ENCODE measurements around the gene EFHD2.

The EFHD2 gene

GRCh38 chr1:15411593-15412137 is 2.0 kb downstream of the EFHD2 start:
- Histone ChIP-seq H4K5ac (ENCODE audit: low read length) (no peak overlapping the region), H4K8ac (ENCODE audit: low read depth, low read length) (no peak overlapping the region), H3K79me1 (ENCODE audit: low read length) (peaks cover 5% of the 10 kb centered on the region), H2AK5ac (ENCODE audit: low read length) (peak overlapping the region; percentile 79), H2BK15ac (replicated peaks; ENCODE audit: low read depth) (no peak overlapping the region), H2BK5ac (ENCODE audit: low read length) (no peak overlapping the region), H3K9ac (ENCODE audit: low read length) (peak overlapping the region; percentile 39), H3K23ac (ENCODE audit: low read length) (no peak overlapping the region), H3K18ac (ENCODE audit: low read length) (no peak overlapping the region), H3K4me2 (ENCODE audit: low read length) (no peak overlapping the region), H2BK120ac (ENCODE audit: low read depth, low read length) (no peak overlapping the region), H3K27ac (ENCODE audit: low read depth, low read length) (peak overlapping the region; percentile 61), H3K27me3 (ENCODE audit: insufficient read depth, low read length, poor library complexity) (peaks cover 2% of the 10 kb centered on the region), H3K56ac (ENCODE audit: low read length) (peak overlapping the region; percentile 91), H3K4me1 (ENCODE audit: control insufficient read depth, low read depth, low read length) (peaks cover 14% of the 10 kb centered on the region), H3K79me2 (ENCODE audit: control insufficient read depth, insufficient read depth, low read length) (no peaks in the 10 kb centered on the region), H3K36me3 (ENCODE audit: control insufficient read depth, insufficient read depth, low read length) (no peaks in the 10 kb centered on the region), H3K4me3 (ENCODE audit: low read length) (no peak overlapping the region), H3K4ac (ENCODE audit: low read depth, low read length) (no peak overlapping the region)
- no CpG with 5 or more reads among the region's 12 CpGs for WGBS (ENCODE audit: extremely low coverage, insufficient coverage, low lambda C conversion rate)
- no peak for DNase-seq

GRCh38 chr1:15412175-15412800 is 2.6 kb downstream of the EFHD2 start:
- Histone ChIP-seq H2BK120ac (ENCODE audit: low read depth, low read length) (no peak overlapping the region), H3K79me2 (ENCODE audit: control insufficient read depth, insufficient read depth, low read length) (no peaks in the 10 kb centered on the region), H3K18ac (ENCODE audit: low read length) (peak overlapping the region; percentile 29), H3K23ac (ENCODE audit: low read length) (no peak overlapping the region), H4K8ac (ENCODE audit: low read depth, low read length) (no peak overlapping the region), H3K9ac (ENCODE audit: low read length) (peak overlapping the region; percentile 39), H3K79me1 (ENCODE audit: low read length) (peaks cover 5% of the 10 kb centered on the region), H2BK5ac (ENCODE audit: low read length) (no peak overlapping the region), H3K4me3 (ENCODE audit: low read length) (no peak overlapping the region), H3K4ac (ENCODE audit: low read depth, low read length) (no peak overlapping the region), H3K27ac (ENCODE audit: low read depth, low read length) (peak overlapping the region; percentile 61), H3K36me3 (ENCODE audit: control insufficient read depth, insufficient read depth, low read length) (no peaks in the 10 kb centered on the region), H2BK15ac (replicated peaks; ENCODE audit: low read depth) (no peak overlapping the region), H3K27me3 (ENCODE audit: insufficient read depth, low read length, poor library complexity) (peaks cover 2% of the 10 kb centered on the region), H3K4me1 (ENCODE audit: control insufficient read depth, low read depth, low read length) (peaks cover 14% of the 10 kb centered on the region), H3K56ac (ENCODE audit: low read length) (peak overlapping the region; percentile 71), H2AK5ac (ENCODE audit: low read length) (no peak overlapping the region), H4K5ac (ENCODE audit: low read length) (no peak overlapping the region), H3K4me2 (ENCODE audit: low read length) (no peak overlapping the region)
- peak; percentile 90 for DNase-seq
- no CpG with 5 or more reads among the region's 16 CpGs for WGBS (ENCODE audit: extremely low coverage, insufficient coverage, low lambda C conversion rate)

- H3K4me3 ChIP-seq (ENCODE audit: low read length) = no peak overlapping the region
- H2BK5ac ChIP-seq (ENCODE audit: low read length) = no peak overlapping the region
- no peak overlapping the region for H2BK15ac ChIP-seq (replicated peaks; ENCODE audit: low read depth)
- no peak overlapping the region for H3K4me2 ChIP-seq (ENCODE audit: low read length)
- no peaks in the 10 kb centered on the region for H3K79me2 ChIP-seq (ENCODE audit: control insufficient read depth, insufficient read depth, low read length)
- no peak overlapping the region for H2AK5ac ChIP-seq (ENCODE audit: low read length)
- peaks cover 5% of the 10 kb centered on the region for H3K79me1 ChIP-seq (ENCODE audit: low read length)
- peaks cover 16% of the 10 kb centered on the region for H3K4me1 ChIP-seq (ENCODE audit: control insufficient read depth, low read depth, low read length)
- no peak overlapping the region for H3K27ac ChIP-seq (ENCODE audit: low read depth, low read length)
- peak overlapping the region; percentile 11 for H3K56ac ChIP-seq (ENCODE audit: low read length)
- H3K36me3 ChIP-seq (ENCODE audit: control insufficient read depth, insufficient read depth, low read length) = no peaks in the 10 kb centered on the region
- H4K8ac ChIP-seq (ENCODE audit: low read depth, low read length) = no peak overlapping the region
- DNase-seq = no peak
- no peak overlapping the region for H2BK120ac ChIP-seq (ENCODE audit: low read depth, low read length)
- no peak overlapping the region for H3K18ac ChIP-seq (ENCODE audit: low read length)
- H3K4ac ChIP-seq (ENCODE audit: low read depth, low read length) = no peak overlapping the region
- no CpG with 5 or more reads among the region's 11 CpGs for WGBS (ENCODE audit: extremely low coverage, insufficient coverage, low lambda C conversion rate)
- peaks cover 2% of the 10 kb centered on the region for H3K27me3 ChIP-seq (ENCODE audit: insufficient read depth, low read length, poor library complexity)
- peak overlapping the region; percentile 80 for H3K23ac ChIP-seq (ENCODE audit: low read length)
- peak overlapping the region; percentile 9 for H3K9ac ChIP-seq (ENCODE audit: low read length)
- no peak overlapping the region for H4K5ac ChIP-seq (ENCODE audit: low read length)
Observed at GRCh38 chr1:15412843-15413242, 3.2 kb downstream of the EFHD2 start.

- no CpG with 5 or more reads among the region's 20 CpGs for WGBS (ENCODE audit: extremely low coverage, insufficient coverage, low lambda C conversion rate)
- no peak overlapping the region for H2BK120ac ChIP-seq (ENCODE audit: low read depth, low read length)
- H4K5ac ChIP-seq (ENCODE audit: low read length) = no peak overlapping the region
- H3K27ac ChIP-seq (ENCODE audit: low read depth, low read length) = no peak overlapping the region
- peaks cover 2% of the 10 kb centered on the region for H3K27me3 ChIP-seq (ENCODE audit: insufficient read depth, low read length, poor library complexity)
- H2BK15ac ChIP-seq (replicated peaks; ENCODE audit: low read depth) = no peak overlapping the region
- peaks cover 16% of the 10 kb centered on the region for H3K4me1 ChIP-seq (ENCODE audit: control insufficient read depth, low read depth, low read length)
- no peak overlapping the region for H3K23ac ChIP-seq (ENCODE audit: low read length)
- no peak overlapping the region for H3K4ac ChIP-seq (ENCODE audit: low read depth, low read length)
- no peak overlapping the region for H4K8ac ChIP-seq (ENCODE audit: low read depth, low read length)
- no peak overlapping the region for H2AK5ac ChIP-seq (ENCODE audit: low read length)
- H3K79me1 ChIP-seq (ENCODE audit: low read length) = peaks cover 5% of the 10 kb centered on the region
- H3K79me2 ChIP-seq (ENCODE audit: control insufficient read depth, insufficient read depth, low read length) = no peaks in the 10 kb centered on the region
- H2BK5ac ChIP-seq (ENCODE audit: low read length) = no peak overlapping the region
- no peaks in the 10 kb centered on the region for H3K36me3 ChIP-seq (ENCODE audit: control insufficient read depth, insufficient read depth, low read length)
- H3K18ac ChIP-seq (ENCODE audit: low read length) = no peak overlapping the region
- DNase-seq = no peak
- H3K9ac ChIP-seq (ENCODE audit: low read length) = no peak overlapping the region
- no peak overlapping the region for H3K4me2 ChIP-seq (ENCODE audit: low read length)
- H3K56ac ChIP-seq (ENCODE audit: low read length) = no peak overlapping the region
- H3K4me3 ChIP-seq (ENCODE audit: low read length) = no peak overlapping the region
Observed at GRCh38 chr1:15413563-15414444, 4.1 kb downstream of the EFHD2 start.

- no peak overlapping the region for H4K8ac ChIP-seq (ENCODE audit: low read depth, low read length)
- no peak overlapping the region for H3K9ac ChIP-seq (ENCODE audit: low read length)
- H2AK5ac ChIP-seq (ENCODE audit: low read length) = no peak overlapping the region
- H3K79me2 ChIP-seq (ENCODE audit: control insufficient read depth, insufficient read depth, low read length) = no peaks in the 10 kb centered on the region
- no peak overlapping the region for H3K4me2 ChIP-seq (ENCODE audit: low read length)
- H3K18ac ChIP-seq (ENCODE audit: low read length) = no peak overlapping the region
- H3K27me3 ChIP-seq (ENCODE audit: insufficient read depth, low read length, poor library complexity) = peaks cover 2% of the 10 kb centered on the region
- no peak overlapping the region for H4K5ac ChIP-seq (ENCODE audit: low read length)
- H3K4me3 ChIP-seq (ENCODE audit: low read length) = no peak overlapping the region
- H3K4ac ChIP-seq (ENCODE audit: low read depth, low read length) = no peak overlapping the region
- H2BK5ac ChIP-seq (ENCODE audit: low read length) = no peak overlapping the region
- peaks cover 5% of the 10 kb centered on the region for H3K79me1 ChIP-seq (ENCODE audit: low read length)
- no peaks in the 10 kb centered on the region for H3K36me3 ChIP-seq (ENCODE audit: control insufficient read depth, insufficient read depth, low read length)
- WGBS (ENCODE audit: extremely low coverage, insufficient coverage, low lambda C conversion rate) = no CpG with 5 or more reads among the region's 10 CpGs
- H3K27ac ChIP-seq (ENCODE audit: low read depth, low read length) = no peak overlapping the region
- no peak overlapping the region for H2BK15ac ChIP-seq (replicated peaks; ENCODE audit: low read depth)
- H3K4me1 ChIP-seq (ENCODE audit: control insufficient read depth, low read depth, low read length) = peaks cover 16% of the 10 kb centered on the region
- DNase-seq = no peak
- H3K23ac ChIP-seq (ENCODE audit: low read length) = no peak overlapping the region
- no peak overlapping the region for H2BK120ac ChIP-seq (ENCODE audit: low read depth, low read length)
- no peak overlapping the region for H3K56ac ChIP-seq (ENCODE audit: low read length)
Observed at GRCh38 chr1:15414445-15414983, 4.8 kb downstream of the EFHD2 start.
